ENCODE measurements around the gene THBS4.
"Not testable (repeated sequence)": the region's sequence is repeated elsewhere in the genome, so short reads cannot be mapped to it uniquely, and the experiment has no call there.

Gene THBS4

GRCh38 chr5:80106916-80107315, 71.8 kb downstream of the THBS4 start (continued):
- no peak for TF ChIP-seq CREB5 (CRISPR knock-in tag; IDR thresholded peaks at IDR 0.05; ENCODE audit: low read depth)

GRCh38 chr5:80109646-80110478, 74.7 kb downstream of the THBS4 start:
- TF ChIP-seq ESRRG (CRISPR knock-in tag; IDR thresholded peaks at IDR 0.05) (no peak), TSHZ2 (CRISPR knock-in tag; IDR thresholded peaks at IDR 0.05) (peak; percentile 40; the same call in 1 of the 2 replicates), ISL1 (CRISPR knock-in tag; IDR thresholded peaks at IDR 0.05) (peak; percentile 40; the same call in 1 of the 2 replicates), GLIS3 (CRISPR knock-in tag; IDR thresholded peaks at IDR 0.05) (no peak), TCF4 (CRISPR knock-in tag; IDR thresholded peaks at IDR 0.05; ENCODE audit: borderline replicate concordance) (peak; percentile 71)
- peak; percentile 88 for ATAC-seq

GRCh38 chr5:80111376-80111990, 76.3 kb downstream of the THBS4 start:
- not testable (repeated sequence) for ATAC-seq

- ATAC-seq: no peak
- TF ChIP-seq POU6F1 (CRISPR knock-in tag; IDR thresholded peaks at IDR 0.05; ENCODE audit: borderline replicate concordance, low read depth) (no peak), ZFP3 (CRISPR knock-in tag; IDR thresholded peaks at IDR 0.05) (no peak), TSHZ2 (CRISPR knock-in tag; IDR thresholded peaks at IDR 0.05) (no peak), ZFP30 (CRISPR knock-in tag; IDR thresholded peaks at IDR 0.05) (no peak), ARNTL (CRISPR knock-in tag; IDR thresholded peaks at IDR 0.05; ENCODE audit: borderline replicate concordance, low read depth) (no peak), ZNF565 (CRISPR knock-in tag; conservative IDR thresholded peaks at IDR 0.05; ENCODE audit: low read depth) (no peak), ISL1 (CRISPR knock-in tag; IDR thresholded peaks at IDR 0.05) (no peak), CREB5 (CRISPR knock-in tag; IDR thresholded peaks at IDR 0.05; ENCODE audit: low read depth) (no peak), TOX (CRISPR knock-in tag; IDR thresholded peaks at IDR 0.05; ENCODE audit: borderline replicate concordance) (no peak), SNAI2 (CRISPR knock-in tag; IDR thresholded peaks at IDR 0.05) (no peak), ZC3H10 (CRISPR knock-in tag; IDR thresholded peaks at IDR 0.05) (no peak), ESRRG (CRISPR knock-in tag; IDR thresholded peaks at IDR 0.05) (no peak), CSDC2 (CRISPR knock-in tag; IDR thresholded peaks at IDR 0.05) (no peak), CSRNP3 (CRISPR knock-in tag; IDR thresholded peaks at IDR 0.05) (no peak), ZNF8 (CRISPR knock-in tag; IDR thresholded peaks at IDR 0.05) (no peak), TCF4 (CRISPR knock-in tag; IDR thresholded peaks at IDR 0.05; ENCODE audit: borderline replicate concordance) (no peak), ZNF70 (CRISPR knock-in tag; IDR thresholded peaks at IDR 0.05) (no peak), OSR1 (CRISPR knock-in tag; IDR thresholded peaks at IDR 0.05) (no peak), PPARA (CRISPR knock-in tag; IDR thresholded peaks at IDR 0.05; ENCODE audit: borderline replicate concordance) (no peak), GLIS3 (CRISPR knock-in tag; IDR thresholded peaks at IDR 0.05) (no peak)
Measured at GRCh38 chr5:80114860-80115259, 79.7 kb downstream of the THBS4 start.

Measured in SK-N-SH treated with all-trans-retinoic acid at 6 μM for 48 hours (cell line).